ENCODE results near the gene CHRNA9.
A peak's percentile ranks its signal among the peaks of the same experiment; 100 is the strongest.
"Not testable (repeated sequence)": the region's sequence is repeated elsewhere in the genome, so short reads cannot be mapped to it uniquely, and the experiment has no call there.

Gene CHRNA9, protein sequence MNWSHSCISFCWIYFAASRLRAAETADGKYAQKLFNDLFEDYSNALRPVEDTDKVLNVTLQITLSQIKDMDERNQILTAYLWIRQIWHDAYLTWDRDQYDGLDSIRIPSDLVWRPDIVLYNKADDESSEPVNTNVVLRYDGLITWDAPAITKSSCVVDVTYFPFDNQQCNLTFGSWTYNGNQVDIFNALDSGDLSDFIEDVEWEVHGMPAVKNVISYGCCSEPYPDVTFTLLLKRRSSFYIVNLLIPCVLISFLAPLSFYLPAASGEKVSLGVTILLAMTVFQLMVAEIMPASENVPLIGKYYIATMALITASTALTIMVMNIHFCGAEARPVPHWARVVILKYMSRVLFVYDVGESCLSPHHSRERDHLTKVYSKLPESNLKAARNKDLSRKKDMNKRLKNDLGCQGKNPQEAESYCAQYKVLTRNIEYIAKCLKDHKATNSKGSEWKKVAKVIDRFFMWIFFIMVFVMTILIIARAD

DNA sequence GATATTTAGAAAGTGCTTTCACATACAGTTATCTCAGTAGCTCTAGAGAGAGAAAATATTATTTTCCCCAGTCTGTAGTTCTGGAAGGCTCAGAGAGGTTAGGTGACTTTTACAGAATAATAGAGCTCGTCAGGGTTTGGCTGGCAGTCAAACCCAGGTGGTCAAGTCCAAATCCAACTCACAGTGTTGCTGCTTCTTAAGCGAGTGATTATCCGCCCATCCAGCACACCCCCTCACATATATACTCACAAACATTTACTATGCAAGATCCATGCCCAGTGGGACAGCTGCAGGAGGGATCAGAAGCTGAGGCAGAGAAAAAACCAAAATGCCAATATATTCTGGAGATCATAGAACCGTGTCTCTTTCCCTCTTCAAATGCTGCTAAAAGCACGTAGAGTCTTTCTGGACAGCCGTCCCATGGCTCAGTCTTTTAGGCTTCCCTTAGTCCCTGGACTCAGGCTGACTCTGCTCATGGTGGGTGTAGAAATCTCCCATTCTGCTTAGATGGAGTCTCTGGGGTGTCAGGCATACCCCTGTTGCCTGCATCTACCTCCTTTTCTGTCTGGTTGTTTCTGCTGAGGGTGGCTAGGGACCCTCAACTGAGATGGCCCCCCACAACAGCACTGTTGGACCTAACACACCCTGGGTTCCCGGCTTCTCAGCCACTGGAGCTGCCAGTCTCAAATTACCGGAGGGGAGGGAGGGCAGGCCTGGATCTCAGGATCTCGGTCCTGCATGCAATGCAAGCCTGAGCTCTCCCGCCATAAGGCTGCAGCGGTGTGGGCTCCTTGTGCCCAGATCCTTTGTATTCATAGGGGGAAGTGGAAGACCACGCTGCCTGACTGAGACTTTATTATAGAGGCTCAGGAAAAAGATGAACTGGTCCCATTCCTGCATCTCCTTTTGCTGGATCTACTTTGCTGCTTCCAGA lies at the start of gene CHRNA9:
Gene CHRNA9, plus strand, starts transcription at position 743 of the 934 bp plus-strand sequence. Its CDS starts 135 bp downstream, at position 878.
- DNase-seq = no peak

DNA sequence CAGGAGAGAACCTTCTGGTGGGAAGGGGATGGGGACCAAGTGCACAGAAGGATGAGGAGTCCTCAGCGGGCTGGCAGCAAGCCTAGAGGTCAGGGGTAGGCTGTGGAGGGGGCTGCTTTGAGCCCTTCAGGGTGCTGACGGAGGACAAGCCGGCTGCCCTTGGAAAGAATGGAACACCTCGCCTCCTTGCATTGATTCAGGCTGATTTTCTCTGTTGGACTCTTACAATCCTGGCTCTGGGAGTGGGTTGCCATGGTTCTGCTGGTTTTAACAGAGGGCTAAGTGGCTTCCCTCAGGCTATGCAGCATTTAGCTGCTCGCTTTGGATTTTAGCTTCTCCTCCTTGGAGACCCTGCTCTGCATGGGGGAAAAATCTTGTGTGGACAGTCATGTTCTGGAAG lies 49.4 kb upstream of the CHRNA9 start:
- DNase-seq = no peak

DNA sequence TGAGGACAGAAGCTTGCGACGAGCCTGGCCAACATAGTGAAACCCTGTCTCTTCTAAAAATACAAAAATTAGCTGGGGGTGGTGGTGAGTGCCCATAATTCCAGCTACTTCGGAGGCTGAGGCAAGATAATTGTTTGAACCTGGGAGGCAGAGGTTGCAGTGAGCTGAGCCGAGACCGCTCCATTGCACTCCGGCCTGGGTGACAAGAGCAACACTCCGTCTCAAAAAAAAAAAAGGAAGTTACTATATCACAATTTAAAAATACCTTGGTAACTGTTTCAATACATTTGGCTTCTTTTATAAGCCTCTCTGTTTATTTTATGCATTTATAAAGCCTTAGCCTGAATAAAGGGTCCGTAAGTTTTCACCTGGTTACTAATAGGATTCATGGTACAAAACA lies 46.6 kb upstream of the CHRNA9 start:
- peak in 1 of 2 donors; percentile 39 for DNase-seq

DNA sequence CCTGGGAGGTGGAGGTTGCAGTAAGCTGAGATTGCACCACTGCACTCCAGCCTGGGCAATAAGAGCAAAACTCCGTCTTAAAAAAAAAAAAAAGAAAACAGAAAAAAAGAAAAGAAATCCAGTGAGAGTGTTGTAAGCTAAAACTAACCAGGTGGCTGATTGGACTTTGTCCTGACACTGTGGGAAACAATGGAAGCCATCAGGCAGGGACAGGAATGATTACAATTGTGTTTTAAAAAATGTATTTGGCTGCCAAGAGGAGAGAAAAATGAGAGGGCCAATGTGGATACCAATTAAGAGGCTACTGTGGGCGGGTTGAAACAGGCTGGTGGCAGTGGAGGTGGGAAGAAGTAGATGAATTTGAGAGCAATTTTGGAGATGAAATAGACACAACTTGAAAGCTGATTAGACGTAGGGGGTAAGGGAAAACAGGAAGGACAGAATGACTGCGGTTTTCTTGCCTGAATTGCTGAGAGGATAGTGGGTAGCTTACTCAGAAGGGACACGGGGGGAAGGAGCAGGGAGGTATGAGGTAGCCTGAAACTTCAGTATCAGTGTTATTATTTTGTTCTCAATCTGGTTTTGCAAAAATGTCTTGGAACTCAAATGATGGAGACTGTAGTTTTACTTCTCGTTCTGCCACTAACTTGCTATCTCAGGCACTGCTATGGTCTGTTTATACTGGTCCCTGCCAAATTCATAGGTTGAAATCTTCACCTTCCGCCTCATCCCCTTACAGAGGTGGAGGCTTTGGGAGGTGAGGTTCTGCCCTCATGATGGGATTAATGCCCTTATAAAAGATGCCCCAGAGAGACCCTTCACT lies 45.6 kb upstream of the CHRNA9 start:
- DNase-seq = peak; percentile 43 to 50

DNA sequence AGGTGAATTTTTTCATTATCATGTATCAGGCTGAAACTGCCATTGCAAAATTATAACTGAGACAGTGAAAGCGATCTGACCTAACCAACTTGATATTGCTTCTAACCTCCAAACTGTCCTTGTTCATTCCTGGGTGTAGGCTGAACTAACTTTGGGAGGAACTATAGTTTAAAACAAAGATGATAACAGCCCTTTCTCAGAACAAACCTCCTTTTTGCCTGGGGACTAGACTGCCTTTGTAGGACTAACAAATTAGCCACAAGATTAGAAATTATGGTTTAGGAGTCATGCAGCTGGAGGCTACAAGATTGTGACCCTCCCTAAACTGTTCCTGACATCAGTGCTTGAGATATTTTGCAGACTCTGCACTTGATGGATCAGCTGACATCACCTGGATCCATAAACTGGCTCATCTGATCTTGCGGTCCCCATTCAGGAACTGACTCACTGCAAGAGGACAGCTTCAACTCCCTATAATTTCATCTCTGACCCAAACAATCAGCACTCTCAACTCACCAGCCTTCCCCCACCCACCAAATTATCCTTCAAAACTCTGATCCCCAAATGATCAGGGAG lies 44.4 kb upstream of the CHRNA9 start:
- DNase-seq = not testable (repeated sequence)

DNA sequence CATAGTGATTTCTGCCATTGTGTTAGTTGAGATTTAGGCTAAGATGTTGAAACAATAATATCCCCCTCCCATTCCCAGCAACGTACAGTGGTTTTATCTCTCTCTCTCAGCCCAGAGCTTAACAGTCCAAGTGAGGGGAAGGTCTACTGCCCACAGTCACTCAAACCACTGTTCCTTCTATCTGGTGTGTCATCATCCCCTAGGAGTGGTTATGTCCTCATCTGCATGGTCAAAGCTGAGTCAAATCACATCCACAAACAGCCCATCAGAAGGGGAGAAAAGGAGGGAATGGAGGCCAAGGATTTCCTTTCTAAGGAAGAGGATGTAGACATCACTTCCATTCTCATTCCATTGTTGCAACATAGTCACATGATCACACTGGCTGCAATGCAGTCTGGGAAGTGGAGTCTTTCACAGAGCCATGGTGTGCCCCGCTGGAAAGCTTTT lies 42.8 kb upstream of the CHRNA9 start:
- DNase-seq = peak in 1 of 2 donors; percentile 48

DNA sequence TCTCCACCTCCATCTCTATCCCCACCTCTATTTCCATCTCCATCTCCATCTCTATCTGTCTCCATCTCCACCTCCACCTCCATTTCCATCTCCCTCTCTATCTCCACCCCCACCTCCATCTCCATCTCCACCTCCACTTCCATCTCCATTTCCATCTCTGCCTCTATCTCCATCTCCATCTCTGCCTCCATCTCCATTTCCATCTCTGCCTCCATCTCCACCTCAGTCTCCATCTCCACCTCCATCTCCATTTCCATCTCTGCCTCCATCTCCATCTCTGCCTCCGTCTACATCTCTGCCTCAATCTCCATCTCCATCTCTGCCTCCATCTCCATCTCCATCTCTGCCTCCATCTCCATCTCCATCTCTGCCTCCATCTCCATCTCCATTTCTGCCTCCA lies 40.8 kb upstream of the CHRNA9 start:
- DNase-seq = no peak

DNA sequence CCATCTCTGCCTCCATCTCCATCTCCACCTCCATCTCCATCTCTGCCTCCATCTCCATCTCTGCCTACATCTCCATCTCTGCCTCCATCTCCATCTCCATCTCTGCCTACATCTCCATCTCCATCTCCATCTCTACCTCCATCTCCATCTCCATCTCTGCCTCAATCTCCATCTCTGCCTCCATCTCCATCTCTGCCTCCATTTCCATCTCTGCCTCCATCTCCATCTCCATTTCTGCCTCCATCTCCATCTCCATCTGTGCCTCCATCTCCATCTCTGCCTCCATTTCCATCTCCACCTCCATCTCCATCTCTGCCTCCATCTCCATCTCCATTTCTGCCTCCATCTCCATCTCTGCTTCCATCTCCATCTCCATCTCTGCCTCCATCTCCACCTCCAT lies 40.1 kb upstream of the CHRNA9 start:
- peak in 1 of 2 donors; percentile 33 for DNase-seq

DNA sequence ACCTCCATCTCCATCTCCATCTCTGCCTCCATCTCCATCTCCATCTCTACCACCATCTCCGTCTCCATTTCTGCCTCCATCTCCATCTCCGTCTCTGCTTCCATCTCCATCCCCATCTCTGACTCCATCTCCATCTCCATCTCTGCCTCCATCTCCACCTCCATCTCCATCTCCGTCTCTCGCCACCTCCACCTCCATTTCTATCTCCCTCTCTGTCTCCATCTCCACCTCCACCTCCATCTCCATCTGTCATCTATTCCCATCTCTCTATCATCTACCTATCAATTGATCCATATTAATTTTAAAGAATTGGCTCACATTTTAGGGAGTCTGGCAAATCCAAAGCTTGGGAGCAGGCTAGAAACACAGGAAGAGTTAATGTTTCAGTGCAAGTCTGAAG lies 39.6 kb upstream of the CHRNA9 start:
- DNase-seq = no peak

DNA sequence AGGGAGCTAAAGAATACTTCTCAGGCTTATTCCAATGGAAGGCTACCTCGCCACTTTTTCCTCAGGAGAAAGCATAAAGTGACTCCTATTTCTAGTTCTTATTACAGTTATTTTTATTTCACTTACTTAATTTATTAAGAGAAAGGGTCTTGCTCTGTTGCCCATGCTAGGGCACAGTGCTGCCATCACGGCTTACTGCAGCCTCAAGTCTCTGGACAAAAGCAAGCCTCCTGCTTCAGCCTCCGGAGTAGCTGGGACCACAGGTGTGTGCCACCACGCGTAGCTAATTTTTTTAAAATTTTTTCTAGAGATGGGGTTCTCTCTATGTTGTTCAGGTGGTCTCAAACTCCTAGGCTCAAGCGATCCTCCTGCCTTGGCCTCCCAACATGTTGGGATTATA lies 36.0 kb upstream of the CHRNA9 start:
- DNase-seq = no peak

DNA sequence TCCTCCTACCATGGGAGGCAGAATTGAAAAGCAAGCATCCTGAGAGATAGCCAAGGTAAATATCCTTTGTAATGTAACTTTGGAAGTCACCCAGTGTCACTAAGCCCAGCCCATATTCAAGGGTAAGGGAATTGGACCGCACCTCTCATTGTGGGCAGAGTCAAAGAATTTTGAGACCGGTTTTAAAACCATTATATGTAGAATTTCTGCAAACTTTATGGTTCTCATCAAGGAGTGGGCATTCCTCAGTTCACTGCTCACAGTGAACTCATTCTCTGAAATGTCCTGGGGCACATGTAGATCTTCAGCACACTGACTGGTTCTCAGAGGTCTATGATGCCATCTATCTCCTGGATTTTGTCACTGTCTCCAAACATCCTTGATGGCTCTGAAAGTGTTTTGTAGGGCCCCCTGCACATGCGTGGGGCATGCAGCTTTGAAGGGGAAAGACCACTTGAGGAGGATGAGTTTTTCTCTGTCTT lies 35.3 kb upstream of the CHRNA9 start:
- DNase-seq = no peak

DNA sequence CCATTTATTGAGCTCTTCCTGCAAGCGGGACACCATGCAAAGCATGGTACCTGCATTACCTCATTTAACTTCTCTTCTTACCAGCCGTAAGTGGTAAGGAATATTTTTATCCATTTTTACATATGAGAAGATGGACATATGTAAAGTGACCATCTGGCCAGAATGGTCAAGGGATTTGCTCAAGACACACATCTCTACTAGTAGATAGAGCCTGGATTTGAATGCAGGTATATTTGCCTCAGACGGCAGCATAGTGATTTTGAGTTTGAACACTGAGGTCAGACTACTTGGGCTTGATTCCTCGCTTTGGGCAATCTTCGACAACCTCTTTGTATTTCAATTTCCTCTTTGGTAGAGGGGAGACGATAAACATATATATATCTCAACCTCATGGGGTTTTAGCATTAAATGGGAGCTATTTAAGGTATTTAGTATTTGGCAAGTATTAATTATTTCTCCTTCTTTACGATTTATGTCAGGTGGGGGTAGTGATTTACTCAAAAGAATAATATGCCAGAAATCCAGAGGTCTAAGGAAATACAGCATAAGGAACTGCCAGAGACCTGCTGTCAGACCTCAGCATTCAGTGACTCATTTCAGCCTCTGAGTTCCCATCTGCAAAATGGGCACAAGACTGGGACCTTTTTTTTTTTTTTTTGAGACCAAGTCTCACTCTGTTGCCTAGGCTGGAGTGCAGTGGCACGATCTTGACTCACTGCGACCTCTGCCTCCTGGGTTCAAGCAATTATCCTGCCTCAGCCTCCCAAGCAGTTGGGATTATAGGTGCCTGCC lies 34.6 kb upstream of the CHRNA9 start:
- no peak for DNase-seq

DNA sequence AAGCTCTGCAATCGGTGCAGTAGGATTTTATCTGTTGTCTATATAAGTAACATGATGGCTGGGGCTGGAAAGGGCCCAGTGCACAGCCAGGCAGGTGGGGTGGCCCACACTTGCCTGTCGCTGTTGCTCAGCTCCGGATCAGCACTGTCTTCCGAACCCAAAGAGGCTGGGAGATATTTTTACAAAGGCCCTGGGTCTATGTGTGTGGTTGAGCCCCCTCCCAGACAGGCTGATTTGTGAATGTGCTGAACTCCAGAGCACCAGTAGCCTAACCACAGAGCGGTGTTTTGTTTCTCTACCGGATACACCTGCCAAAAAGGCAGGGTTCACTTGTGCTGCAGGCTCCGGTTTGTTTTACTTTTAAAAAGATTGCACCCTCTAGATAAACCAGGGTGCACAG lies 33.5 kb upstream of the CHRNA9 start:
- DNase-seq = peak; percentile 87 to 89

DNA sequence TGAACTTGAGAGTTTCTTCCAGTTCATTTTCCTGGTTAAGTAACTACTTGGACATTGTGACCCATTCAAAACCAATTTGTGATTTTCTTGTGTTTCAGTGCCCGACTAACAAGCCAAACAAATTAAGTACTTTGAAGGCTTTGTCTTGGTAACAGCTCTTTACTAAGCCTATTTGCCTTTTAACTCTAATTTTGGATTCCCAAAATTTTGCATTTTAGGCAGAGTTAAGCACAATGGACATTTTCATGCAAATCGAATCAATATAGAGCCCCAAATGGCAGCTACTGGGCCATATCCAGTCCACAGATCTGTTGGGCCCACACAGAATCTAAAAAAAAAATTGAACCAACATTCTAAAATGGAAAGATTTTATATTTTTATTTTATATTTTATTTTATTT lies 31.4 kb upstream of the CHRNA9 start:
- no peak for DNase-seq

DNA sequence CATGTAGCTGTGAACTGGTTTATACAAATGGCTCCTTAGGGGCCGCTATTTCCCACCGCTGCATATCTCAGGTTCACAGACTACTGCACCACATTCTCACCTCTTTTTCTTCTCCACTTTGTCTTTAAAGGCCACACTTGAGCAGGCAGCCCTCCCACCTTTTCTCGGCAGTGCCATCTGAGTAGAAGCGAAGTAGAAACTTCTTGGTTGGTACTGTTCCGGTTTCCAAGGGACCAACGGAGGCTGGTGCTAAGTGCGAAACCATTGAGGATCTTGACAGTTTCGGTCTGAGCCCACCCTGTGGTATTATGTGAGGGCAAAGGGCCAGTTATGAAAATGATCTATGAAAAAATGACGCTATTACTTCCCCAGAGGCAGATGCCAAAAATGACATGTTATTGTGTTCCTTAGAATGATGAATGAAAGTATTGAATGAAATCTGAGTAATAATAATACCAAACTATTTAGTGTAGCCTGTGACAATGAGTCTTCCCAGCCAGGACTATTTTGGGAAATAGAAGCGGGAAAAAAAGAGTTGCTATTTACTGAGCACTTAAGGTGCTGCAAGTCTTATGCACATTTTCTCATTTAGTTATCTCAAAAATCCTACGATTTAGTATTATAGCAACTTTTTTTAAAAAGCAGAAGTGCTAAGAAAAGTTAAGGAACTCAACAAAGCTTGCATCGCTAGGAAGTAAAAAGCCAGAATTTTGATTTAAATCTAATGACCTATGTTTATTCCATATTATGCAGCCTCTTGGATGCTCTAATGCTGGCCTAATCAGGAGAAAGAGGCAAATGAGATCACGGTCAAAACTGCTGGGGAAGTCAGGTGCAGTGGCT lies 29.6 kb upstream of the CHRNA9 start:
- DNase-seq = peak; percentile 55 to 63

DNA sequence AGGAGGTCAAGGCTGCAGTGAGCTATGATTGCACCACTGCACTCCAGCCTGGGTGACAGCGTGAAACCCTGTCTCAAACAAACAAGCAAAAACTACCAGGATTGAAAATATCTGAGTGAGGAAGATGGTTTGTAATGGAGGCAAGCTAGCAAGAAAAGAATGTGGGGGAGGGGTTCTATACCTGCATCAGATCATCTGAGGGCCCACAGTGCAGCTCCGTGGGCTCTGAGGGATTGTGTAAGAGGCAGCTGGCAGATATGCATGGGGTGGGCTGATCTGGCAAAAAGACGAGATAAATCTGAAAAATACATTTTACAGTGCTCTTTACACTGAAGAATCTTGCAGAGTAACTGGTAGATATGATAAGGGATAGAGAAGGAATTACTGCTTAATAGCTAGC lies 28.9 kb upstream of the CHRNA9 start:
- DNase-seq = no peak

DNA sequence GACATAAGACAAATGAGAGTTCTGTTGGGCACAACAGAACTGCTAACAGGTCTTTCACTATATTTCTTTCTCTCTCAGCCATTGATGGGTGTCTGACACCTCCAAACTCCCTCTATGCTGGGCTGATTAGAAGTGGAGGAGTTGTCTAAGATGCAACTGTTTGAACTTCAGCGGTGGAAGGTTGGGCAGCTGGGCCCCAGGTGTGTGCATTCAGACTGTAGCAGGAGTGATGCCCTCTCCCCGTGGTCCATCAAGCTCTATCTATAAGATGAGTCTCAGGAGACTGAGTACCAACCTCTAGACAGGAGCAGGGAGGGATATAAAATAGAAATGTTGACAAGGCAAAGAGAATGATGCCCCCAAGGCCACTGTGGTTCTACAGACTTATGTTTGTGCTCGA lies 28.2 kb upstream of the CHRNA9 start:
- DNase-seq = no peak

DNA sequence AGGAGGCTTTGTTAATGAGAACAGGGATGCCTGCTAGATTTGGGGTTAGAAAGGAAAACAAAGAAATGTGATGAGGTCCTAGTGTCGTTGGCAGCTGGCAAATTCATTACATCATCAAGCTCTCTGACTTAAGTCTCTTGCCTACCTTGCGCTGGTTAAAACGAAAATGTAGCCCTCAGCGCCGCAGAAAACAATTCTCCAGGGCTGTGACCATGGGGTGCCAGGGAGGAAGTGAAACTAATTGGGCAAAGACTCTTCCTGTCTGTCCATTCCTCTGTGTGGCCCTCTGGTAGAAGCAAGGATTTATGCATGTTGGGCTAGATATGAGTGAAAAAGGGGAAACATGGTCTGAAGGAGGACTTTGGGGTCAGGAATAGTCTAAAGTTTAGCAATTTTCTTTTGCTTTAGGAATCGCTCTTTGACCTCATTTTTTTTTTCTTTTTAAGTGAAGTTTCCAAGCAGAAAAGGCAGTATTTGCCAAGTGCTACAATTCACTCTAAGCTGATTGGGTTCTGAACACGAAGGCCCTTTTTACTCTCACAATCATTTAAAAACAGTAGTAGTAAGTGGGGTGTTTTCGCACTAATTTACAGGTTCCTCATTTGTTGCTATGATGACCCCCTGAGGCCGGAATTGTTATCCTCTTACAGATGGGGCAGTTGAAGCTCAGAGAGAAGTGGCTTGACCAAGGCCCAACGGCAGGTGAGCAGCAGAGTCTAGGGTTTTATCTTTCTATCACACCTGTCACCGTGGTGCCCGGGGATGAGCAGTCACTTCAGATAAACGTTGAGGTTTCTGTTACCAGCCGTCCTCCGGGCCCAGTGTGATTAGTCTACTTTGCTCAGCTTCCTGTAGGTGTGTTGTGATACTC lies 27.3 kb upstream of the CHRNA9 start:
- peak; percentile 81 to 85 for DNase-seq

DNA sequence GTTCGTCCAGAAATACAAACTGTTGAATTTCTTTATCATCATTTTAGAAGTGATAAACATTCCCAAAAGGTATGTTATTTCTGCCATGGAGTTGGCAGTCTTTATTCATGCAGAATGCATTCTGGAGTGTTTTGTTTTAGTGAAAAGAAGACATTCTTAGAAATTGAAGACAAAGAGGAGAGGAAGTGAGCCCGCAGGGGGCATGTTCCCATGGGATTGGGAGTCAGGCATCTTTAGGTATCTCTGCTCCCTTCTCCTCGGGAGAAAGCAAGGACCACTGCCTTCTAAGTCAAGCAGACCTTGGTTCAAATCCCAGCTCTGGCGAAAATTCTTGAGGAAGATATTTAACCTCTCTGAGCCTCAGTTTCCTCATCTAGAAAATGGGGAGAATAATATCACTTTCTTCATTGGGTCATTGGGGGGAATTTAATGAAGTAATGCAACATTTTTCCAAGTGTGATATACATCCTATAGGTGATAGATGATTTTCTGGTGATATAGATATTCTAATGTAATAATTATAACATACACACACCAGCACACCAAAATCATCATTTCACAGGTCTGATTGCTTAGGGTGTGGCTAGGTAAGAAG lies 26.5 kb upstream of the CHRNA9 start:
- no peak for DNase-seq
